MM.1S (cell line): ENCODE measurements around the gene ACE.

Experiments used
- CTCF ChIP-seq: fragments of 300-600 bp; sonication (generic); IDR thresholded peaks from 2 replicates; pipeline ENCODE4 v1.5.1; 2016; ENCODE audit warnings: antibody characterized with exemption, low read length, mixed read lengths
- EZH2 ChIP-seq: fragments of 300-600 bp; sonication (generic); optimal IDR thresholded peaks from 2 replicates; pipeline ENCODE3; 2017; ENCODE audit warnings: low read depth, mild to moderate bottlenecking, antibody characterized with exemption, low read length, mixed read lengths

DNA sequence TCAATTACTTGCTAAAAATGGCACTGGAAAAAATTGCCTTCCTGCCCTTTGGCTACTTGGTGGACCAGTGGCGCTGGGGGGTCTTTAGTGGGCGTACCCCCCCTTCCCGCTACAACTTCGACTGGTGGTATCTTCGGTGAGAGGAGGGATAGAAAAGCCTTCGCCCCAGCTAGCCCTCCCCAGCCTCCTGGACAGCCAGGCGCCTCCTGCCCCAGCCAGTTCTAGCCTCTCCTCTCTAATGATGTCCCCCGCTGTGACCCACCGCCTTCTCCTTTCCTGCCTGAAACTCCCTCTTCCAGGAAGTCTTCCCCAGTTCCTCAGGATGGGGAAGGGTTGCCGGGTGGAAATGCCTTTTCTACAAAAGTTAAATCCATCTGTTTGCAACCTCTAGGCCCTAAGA lies 6.2 kb downstream of the ACE start:
- TF ChIP-seq CTCF (no peak), EZH2 (no peak)
